NCI-H146 treated with DMSO at 0.1 percent for 48 hours (cell line): ENCODE results near the gene CYP21A2.

Experiments used
- DNase-seq: peaks from one replicate; lab custom pipeline; 2025; ENCODE audit not compliant: unreplicated experiment; lab: John Stamatoyannopoulos, UW

CYP21A2 gene

DNA sequence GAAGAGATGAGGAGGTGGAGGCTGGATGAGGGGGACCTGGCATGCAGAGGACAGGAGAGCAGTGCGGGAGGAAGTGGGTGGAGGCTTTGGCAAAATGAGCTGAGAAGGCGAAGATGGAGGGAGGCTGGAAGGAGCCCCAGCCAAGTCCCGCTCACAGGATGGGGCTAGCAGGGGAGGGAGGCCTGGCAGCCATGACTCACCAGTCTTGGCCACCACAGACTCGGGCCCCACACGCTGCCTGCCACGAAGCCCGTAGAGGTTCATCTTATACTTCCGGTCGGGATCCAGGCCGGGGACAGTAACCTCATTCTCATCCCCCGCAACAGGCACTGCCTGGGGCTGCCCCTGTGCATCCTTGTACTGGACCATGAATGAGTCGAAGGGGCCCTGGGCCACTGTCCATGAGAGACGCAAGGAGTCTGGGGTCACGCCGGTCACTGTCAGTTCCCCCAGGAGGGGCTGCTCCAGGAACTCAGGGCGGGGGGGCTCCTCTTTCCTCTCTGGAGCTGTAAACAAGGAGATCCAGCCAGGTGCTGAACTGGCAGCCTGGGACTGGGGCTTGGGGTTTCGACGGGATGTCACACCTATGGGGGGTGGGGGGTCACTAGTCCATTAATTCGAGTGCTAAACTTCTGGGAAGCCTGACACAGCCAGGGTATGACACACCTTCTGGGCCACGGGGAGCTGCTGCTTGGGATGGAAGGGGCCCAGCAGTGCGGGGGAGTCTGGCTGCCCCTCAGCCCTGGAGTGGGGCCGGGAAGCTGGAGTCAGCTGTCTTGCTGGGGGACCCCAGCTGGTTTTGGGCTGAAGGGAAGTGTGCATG is 43.2 kb downstream of the CYP21A2 start:
- no peak for DNase-seq

DNA sequence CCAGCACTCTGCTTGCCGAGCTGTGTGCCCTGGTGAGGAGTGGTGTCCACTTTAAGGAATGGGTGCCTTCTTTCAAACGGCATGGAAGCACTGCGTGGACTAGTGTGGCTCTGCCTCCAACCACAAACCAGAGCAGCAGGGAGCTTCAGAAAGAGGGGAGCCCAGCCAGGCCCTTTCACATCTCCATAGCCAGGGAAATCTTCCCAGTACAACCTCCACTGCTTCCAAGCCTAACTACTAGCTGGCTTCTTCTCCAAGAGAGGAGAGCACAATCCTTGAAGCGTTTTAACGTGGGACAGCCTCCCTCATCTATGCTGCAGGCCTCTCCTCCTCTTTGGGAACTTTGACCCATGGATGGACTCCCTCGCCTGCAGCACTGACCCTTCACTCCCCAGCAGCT is 44.3 kb downstream of the CYP21A2 start:
- DNase-seq, result no peak

DNA sequence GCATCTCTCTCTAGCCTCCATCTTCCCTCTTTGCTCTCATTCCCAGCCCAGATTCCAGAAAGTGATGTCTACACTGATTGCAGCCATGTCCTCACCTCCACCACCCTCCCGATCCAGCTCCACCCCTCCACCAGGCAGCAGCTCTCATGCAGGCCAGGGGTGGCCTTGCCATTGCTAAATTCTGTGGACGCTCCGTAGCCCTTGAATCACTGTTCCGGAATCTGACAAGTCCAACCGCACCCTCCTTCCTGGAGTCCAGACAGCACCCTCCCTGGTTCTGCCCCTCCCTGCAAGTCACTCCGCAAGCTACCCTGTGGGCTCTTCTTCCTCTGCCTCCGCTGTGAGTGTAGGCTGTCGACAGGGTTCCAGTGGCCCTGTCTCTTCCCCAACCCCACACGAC is 44.7 kb downstream of the CYP21A2 start:
- no peak for DNase-seq

DNA sequence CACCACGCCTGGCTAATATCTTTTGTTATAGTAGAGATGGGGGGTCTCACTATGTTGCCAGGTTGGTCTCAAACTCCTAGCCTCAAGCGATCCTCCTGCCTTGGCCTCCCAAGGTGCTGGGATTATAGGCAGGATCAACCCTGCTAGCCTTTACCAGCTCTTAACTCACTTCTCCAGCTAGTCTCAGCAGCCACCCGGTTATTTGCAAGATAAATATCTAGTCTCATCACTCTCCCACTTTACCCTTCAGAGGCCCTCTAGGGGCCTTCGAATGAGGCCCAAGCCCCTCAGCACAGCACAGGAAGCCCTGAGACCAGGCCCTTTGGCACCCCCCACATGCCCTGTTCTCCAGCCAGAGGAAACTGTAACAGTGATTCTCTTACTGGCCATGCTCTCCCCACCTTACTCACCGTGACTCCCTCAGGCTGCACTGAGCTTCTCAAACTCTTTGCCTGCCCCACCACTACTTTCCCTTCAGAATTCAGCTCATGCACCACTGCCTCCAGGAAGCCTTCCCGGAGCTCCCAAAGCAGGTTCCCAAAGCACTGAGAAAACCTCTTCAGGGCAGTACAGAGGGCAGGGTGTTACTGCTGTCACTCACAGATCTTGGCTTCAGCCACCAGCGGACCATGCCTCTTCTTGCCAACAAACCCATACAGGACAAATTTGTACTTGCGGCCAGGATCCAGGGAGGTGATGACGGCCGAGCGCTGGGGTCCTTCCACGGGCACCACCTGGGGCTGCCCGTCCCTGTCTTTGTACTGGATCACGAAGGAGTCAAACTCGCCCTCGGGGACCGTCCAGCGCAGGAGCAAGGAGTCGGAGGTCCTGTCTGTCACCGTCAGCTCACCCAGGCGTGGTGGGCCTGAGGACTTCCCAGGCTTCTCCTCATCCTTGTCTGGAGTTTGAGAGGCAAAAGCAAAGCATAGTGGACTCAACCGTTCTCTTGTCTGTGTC is 45.9 kb downstream of the CYP21A2 start:
- DNase-seq, result no peak

DNA sequence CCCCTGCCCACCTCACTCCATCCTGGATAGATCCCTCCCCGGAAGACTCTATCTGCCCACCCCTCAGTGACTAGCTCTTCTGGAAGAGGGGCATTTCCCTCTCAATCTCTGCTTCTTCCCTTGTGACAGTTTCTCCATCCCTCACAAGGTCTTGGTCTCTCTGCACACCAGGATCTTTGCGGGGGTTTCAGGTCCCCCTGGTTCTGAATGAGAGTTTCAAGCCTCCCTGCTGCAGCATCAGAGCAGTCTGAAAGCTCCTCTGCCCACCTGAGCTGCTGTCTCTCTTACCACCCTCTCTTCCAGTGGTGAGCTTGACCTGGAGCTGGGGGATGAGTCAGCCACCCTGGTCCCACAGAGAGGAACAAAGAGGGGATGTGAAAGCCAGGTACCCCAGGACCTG is 46.6 kb downstream of the CYP21A2 start:
- DNase-seq, result no peak

DNA sequence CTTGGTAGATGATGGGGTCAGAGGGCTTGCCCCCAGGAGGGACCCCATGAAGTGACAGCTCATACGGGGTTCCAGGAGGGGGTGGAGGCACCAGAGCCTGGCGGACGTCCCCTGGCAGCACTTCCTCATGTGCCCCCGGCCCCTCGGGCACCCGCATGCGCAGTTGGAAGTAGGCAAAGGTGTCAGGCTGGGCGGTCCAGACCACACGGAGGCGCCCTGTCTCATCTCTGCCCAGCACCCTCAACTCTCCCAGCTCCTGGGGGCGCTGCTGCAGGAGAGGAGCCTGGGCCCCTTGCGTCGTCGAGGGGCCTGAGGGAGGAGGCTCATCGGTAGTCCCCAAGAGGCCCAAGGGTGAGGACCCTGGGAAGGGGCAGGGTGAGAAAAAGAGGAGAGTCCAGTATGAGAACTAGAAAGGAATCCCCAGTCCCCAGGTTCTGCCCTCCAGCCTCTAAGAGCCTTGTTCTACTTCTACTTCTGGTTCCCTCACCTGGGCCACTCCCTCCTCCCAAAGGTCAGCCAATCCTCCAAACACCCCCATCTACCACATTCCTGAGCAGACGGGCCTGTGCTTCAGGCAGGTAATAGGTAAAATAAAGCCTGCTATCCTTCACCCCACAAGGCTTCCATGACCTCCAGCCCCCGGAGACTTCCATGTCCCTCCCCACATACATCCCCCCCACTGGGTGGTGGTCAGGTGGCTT is 47.7 kb downstream of the CYP21A2 start:
- DNase-seq, result no peak

DNA sequence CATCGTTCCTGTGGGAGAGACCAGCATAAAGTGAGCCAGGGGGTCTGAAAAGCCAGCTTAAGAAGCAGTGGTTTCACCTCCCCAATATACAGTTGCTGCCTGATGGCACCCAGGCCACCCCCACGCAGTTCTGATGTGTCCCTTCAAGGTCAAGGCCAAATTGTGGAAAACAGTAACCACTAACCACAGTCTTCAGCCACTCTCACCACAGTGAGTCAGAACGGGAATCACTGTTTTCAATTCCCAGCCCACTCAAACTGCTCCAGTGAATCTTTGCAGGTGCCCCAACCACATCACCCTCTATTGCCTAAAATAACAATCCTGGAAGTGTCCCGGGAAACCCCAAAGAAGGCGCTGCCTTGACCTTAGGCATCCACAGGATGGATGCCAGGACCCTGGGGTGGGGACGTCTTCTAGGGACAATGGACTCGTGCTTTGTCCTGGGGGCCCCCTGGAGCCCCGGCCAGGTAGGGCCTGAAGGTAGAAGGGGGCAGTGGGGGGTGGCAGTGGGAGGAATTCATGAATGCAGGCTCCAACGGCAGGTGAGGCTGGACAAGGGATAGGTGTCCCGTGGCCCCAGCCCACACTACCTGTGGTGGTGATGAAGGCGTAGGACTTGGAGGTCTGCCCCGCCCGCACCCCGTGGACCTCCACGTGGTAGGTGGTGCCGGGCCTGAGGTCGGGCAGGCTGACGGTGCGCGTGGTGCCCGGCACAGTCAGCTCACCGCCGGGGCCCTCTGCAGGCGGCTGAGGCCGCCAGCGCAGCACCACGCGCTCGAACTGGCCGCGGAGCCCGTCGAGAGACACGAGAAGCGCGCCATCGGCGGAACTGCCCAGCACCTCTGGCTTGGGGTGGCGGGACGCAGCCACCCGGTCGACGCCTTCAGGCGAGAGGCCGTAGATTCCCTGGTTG is 48.7 kb downstream of the CYP21A2 start:
- no peak for DNase-seq

DNA sequence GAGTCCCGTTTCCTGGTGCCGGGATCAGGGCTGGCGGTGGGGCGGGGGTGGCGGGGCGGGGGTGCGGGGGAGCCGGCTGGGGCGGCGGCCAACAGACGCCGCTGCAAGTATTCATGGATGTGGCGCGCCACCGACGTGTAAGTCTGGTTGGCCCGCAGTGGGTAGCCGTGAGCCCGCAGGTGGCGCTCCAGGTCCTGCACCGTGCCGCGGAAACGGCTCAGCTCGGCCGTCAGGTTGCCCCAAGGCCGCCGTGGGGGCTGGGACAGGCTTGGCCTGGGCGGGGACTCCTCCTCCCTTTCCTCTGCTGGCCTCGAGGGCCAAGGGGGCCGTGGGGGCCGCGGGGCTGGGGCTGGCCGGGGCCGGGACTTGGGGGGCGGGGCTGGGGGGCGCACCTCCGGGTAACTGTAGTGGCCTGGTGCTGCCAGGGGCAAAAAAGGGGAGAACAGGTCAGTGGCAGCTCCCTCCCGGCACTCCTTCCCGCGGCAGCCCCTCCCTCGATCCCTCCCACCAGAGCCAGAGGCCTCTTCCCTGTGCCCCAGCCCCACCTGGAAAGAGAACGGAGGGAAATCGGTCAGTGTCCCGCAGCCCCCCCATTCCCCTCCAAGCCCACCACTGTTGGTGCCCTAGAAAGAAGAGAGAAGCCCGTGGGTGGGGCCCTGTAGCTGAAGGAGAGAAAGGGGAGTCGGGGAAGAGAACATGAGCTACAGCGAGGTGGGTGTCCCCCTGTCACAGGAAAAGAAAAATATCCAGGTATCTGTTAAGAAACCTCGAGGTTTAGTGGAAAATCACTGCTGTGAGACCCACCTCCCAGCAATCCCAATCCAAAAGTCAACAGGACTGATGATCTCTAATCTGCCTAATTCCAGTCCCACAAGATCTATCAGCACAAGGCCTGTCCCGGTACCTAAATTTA is 49.6 kb downstream of the CYP21A2 start:
- DNase-seq, result peak; percentile 14

DNA sequence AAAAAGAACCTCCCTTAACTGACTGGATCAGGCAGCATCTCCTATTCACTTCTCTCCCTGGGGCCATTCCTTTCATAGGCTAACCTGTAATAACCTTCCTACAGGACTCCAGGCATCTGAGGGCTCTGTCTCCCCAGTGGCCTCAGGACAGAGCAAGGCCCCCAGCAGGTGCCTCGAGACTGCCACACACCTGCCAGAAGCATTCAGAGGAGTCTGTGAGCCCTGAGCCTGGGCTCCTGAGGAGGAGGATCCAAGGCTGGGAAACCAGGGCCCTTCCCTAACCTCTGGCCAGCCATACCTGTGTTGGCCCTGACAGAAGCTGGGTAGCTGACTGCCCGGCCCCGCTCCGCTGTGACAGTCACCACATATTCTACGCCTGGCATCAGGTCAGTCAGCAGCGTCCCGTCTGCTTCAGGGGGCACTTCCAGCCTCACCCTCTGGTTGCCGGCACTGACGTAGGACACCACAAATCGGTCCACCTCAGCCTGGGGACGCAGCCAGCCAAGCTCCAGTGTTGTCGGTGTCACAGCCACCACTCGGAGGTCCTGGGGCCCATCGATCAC is 50.4 kb downstream of the CYP21A2 start:
- no peak for DNase-seq

DNA sequence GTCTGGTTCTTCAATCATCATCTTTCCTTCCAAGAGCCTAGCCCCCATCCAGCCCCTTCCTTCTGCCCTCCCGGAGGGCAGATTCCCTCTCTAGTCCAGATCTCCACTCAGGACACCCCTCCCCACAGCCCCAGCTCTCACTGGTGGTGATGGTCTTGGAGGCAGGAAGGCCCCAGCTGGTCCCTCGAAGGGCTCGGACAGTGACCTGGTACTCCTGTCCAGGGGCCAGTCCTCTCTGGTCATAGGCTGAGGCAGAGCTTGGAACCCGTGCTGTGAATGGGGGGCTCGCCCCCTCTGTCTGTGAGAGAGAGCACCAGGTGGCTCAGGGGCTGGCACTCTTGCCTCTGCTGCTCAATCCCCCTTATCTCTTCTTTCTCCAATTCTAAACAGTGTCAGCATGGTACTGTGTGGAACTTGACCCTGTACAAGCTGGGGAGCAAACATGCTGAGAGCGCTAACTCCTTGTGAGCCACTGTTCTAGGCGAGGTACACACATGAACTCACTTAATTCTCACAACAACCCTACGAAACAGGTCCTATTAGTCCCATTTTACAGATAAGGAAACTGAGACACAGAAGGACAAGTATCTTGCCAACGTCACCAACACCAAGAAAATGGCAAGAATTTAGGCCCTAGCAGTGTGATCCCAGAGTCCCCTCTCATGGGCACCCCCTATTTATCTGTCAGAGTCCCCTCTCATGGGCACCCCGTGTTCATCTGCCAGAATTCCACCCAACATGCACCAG is 51.0 kb downstream of the CYP21A2 start:
- DNase-seq, result no peak
